ENCODE data around the gene INTS6.

- TF ChIP-seq, protein P1, sequence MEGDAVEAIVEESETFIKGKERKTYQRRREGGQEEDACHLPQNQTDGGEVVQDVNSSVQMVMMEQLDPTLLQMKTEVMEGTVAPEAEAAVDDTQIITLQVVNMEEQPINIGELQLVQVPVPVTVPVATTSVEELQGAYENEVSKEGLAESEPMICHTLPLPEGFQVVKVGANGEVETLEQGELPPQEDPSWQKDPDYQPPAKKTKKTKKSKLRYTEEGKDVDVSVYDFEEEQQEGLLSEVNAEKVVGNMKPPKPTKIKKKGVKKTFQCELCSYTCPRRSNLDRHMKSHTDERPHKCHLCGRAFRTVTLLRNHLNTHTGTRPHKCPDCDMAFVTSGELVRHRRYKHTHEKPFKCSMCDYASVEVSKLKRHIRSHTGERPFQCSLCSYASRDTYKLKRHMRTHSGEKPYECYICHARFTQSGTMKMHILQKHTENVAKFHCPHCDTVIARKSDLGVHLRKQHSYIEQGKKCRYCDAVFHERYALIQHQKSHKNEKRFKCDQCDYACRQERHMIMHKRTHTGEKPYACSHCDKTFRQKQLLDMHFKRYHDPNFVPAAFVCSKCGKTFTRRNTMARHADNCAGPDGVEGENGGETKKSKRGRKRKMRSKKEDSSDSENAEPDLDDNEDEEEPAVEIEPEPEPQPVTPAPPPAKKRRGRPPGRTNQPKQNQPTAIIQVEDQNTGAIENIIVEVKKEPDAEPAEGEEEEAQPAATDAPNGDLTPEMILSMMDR (conservative IDR thresholded peaks at IDR 0.05; ENCODE audit: low read depth, low read length), result no peak
- no peak for TF ChIP-seq EZH2 (IDR thresholded peaks at IDR 0.05; ENCODE audit: low read length, unreplicated experiment)
These were observed 124.3 kb downstream of the INTS6 start for GRCh38 chr13:51328488-51328887.

Measured in PC-3 (cell line).